T-helper 2 cell (primary cell): Measurements from ENCODE around the gene SRGAP3.

Experiments used
- DNase-seq, 5 experiments: peaks; one replicate each; pipeline versions ENCODE4 v3.0.0 to v3.0.0-alpha.2; 2012 to 2022

The SRGAP3 gene

DNA sequence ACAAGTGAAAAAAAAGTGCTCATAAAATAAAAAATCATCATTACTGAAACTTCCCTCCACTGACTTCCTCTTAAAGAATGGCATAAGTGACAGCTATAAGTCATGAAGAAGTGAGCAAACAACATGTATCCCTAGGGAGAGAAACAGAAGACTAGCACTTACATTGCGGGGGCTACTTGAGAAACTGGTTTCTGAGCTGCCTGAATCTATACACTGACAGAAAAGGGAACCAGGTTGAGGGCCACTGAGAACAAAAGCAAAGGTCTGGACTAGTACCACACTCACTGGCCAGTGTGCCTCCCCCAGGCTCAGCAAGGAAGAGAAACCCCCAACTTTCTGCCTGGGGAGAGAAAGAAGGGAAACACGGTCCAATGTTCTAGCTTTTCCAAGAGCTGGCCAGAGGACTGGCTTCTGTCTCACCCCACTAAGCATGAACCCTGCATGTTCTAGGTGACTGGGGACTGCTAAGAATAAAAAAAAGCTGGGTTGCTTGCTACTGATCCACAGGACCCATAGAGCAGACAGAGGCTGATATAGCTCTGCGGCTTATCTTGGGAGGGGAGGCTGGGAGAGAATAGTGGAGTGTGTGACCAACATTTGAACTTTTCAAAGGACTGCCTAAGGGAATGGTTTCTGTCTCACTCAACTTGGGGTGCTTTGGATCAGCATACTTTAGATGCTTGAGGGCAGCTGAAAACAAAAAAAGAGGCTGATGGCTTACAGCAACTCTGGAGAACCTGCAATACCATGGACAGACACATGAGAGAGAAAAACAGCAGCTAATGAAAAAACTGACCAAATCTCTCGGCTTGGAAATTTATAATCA is 294.3 kb downstream of the SRGAP3 start:
- DNase-seq, result no peak

DNA sequence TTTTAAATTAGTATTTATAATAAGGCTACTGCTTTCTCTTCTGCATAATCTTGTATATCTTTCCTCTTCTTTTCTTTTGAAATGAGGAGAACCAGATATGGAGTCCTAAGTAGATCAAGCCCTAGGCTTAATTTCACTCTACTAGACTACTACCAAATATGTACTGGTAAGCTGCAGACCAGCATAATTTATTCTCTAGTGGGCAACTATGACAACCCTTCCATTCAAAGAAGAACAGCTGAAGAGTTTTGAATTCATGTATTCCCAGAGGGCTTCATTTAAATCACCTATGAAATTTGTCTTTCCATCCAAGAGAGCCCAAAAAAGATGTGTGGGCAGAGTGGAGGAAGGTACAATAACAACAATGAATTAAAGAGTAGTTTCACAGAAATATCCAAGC is 296.1 kb downstream of the SRGAP3 start:
- DNase-seq, result no peak

DNA sequence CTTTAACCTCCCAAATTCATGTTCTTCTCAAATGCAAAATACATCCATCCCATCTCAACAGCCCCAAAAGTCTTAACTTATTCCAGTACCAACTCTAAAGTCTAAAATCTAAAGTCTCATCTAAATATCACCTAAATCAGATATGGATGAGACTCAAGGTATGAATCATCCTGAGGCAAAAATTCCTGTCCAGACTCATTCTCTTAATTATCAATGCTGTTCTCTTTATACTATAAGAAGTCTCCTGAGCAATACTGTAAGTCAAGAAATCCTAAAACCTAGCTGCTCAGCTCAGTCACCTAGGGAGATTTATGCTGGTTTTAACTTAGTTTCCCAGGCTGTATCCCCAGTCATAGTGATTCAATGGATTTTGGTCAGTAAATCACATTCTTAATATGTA is 297.3 kb downstream of the SRGAP3 start:
- no peak for DNase-seq

DNA sequence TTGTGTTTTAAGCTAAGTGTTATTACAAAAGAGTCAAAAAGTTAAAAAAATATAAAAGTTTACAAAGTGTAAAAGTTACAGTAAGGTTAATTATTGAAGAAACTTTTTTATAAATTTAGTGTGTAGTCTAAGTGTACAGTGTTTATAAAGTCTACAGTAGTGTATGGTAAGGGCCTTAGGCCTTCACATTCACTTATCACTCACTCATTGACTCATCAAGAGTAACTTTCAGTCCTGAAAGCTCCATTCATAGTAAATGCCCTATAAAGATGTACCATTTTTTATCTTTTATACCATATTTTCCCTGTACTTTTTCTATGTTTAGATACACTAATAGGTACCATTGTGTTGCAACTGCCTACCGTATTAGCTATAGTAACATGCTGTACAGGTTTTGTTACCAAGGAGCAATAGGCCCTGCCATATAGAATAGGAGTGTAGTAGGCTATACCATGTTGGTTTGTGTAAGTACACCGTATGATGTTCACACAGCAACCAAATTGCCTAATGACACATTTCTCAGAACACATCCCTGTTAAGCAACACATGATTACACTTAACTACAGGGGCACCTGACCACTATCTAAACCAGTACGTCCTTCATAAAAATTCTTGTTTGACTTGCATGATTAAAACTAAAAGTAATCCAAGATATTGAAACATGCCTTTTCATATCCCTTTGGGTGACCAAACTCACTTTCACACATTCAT is 303.4 kb downstream of the SRGAP3 start:
- no peak for DNase-seq

DNA sequence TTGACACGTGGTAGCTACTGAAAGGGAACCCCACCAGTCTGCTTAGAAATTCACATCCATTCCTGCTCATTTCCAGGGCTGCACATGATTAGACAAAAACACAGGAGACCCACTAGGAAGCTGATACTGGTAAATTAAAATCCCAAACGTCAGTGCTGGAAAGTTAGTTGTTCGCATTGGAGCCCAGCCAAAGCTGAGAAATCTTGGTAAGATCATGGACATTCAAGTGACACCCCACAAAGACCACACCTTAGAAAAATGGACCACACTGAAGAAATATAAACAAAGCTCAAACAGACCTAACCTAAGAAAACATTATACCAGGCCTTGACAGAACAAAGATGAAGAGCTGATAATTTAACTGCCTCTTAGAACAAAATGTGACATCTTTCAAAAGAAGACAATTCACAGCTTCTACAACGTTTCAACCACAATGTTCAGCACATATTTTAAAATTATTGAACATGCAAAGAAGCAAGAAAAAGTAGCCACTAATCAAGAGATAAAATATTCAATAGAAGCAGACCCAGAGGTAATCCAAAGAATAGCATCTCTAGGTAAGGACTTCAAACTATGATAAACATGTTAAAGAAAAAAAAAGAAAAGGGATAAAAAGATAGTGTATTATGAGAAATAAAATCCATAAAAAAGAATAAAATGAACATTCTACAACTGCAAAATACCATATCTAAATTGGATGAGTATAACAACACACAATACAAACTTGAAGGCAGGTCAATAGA is 306.5 kb downstream of the SRGAP3 start:
- DNase-seq, result no peak

DNA sequence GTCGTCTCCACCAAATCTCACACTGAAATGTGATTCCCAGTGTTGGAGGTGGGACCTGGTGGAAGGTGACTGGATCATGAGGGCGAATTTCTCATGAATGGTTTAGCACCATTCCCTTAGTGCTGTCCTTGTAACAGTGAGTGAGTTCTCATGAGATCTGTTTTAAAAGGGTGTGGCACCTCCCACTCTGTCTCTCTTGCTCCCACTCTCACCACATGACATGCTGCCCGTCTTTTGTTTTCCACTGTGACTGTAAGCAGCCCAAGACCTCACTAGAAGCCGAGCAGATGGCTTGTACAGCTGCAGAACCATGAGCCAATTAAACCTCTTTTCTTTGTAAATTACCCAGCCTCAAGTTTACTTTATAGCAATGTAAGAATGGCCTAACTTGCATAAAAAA is 307.3 kb downstream of the SRGAP3 start:
- no peak for DNase-seq

DNA sequence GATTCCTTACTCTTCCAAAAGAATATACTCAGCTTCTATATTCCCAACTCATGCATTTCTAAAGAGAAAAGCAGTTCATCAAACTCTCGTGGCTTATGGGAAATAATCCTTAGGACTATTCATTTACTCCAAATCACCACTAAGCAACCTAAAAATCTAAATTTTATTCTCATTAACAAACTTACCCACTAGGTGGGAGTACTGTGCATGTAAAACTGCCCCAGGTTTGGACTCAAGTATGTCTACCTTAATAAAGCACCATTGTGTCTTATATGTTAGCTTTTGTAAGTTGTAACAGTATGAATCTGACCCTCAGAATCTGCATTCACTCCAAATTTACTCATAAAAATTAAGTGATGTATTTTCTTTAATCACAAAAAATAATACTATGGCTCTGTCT is 311.4 kb downstream of the SRGAP3 start:
- peak in 1 of 5 experiments; percentile 19 for DNase-seq

DNA sequence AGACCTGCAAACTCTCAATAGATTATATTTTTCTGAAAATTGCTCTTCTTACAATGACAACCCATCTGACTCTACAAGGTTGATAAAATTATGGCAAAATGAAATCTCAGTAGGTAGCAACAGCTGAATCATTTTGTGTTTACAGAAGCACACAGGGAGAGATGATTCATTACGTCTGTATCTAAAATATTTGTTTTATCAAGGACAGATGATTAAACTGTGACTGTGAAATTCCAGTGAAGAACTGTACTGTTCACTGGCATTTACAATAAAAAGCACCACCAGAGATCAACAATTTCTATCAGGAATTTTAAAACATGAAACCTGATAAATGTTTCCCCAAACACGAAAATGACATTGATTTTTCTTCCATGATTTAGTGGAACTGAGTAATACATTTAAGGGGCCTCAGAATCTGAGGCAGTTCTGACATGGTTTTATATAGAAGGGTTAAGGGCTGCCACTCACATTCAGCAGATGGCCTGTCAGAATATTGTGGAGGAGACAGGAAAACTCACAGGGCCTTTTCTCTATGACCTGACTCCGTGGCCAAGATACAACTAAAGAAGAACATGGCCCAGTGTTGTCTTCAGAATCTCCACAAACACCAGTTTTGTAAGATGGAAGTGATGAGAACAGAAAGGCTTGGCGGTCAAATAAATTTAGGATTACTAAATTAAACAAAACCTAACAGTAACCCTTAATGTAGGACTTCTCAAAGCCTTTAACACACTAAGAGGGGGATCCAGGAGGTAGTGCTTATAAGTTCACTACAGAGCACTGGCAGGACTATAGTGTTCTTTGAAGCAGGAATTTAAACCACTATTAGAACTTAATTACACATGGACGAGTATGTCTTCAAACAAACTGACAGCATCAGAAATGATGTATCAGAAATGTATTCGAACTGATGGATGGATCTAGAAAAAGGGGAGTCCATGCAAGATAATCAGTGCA is 312.1 kb downstream of the SRGAP3 start:
- no peak for DNase-seq

DNA sequence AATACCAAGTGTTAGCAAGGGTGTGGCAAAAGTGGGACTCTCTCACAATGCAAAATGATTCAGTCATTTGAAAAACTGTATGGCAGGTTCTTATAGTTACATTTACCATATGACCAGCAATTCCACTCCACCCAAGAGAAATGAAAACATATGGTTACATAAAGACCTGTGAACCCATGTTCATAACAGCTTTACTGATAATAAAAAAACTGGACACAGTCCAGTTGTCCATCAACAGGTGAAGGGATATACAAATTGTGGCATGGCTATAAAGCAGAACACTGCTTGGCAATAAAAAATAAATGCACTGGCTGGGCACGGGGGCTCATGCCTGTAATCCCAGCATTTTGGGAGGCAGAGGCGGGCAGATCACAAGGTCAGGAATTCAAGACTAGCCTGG is 316.9 kb downstream of the SRGAP3 start:
- DNase-seq, result no peak

DNA sequence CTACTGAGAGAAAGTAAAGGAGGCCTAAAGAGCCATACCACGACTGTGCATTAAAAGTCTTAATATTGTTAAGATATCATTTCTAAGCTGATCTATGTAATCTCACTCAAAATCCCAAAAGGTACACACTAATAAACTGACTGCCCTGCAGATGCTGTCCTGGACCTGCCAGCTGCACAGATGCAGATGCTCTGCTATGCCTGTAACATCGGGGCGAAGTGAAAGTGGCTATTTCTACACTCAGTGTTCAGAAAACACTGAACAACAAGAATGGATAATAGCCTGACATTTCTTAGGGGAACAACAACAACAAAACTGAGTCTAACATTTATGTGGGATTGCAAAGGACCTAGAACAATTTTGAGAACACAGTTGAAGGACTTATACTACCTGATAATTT is 318.1 kb downstream of the SRGAP3 start:
- no peak for DNase-seq
